H9 (cell line): ENCODE measurements around the gene CCDC92. TPM values are rescaled to one million over a fixed set of nuclear protein-coding genes. Genes with fewer than 3 reads are reported as not detected.

Source experiments
- DNase-seq: peaks from one replicate; pipeline ENCODE4 v3.0.0-alpha.2; 2017
- H2AFZ ChIP-seq: one replicate; pipeline ENCODE4 v1.6.1; 2013; ENCODE audit warnings: mild to moderate bottlenecking, low read length, control low read depth, moderate library complexity
- H2AK5ac ChIP-seq: 2 replicates; pipeline ENCODE4 v1.6.1; 2013; ENCODE audit warnings: low read length, control low read depth, mixed read lengths; ENCODE audit not compliant: insufficient read length
- H2BK120ac ChIP-seq: one replicate; pipeline ENCODE4 v1.6.1; 2013; ENCODE audit warnings: low read depth, mild to moderate bottlenecking, low read length, control low read depth, inconsistent platforms; ENCODE audit not compliant: poor library complexity, severe bottlenecking
- H2BK12ac ChIP-seq: 2 replicates; pipeline ENCODE4 v1.6.1; 2013; ENCODE audit warnings: low read length, control low read depth, mixed read lengths, low read depth; ENCODE audit not compliant: insufficient read length
- H2BK15ac ChIP-seq: 2 replicates; pipeline ENCODE4 v1.6.1; 2013; ENCODE audit warnings: low read depth, low read length, control low read depth
- H2BK20ac ChIP-seq: one replicate; pipeline ENCODE4 v1.6.1; 2013; ENCODE audit warnings: low read depth, mild to moderate bottlenecking, low read length, control low read depth, inconsistent platforms; ENCODE audit not compliant: poor library complexity, severe bottlenecking
- H2BK5ac ChIP-seq: 2 replicates; pipeline ENCODE4 v1.6.1; 2013; ENCODE audit warnings: low read length, control low read depth, mixed read lengths; ENCODE audit not compliant: insufficient read length
- H3K14ac ChIP-seq: 2 replicates; pipeline ENCODE4 v1.6.1; 2013; ENCODE audit warnings: low read length, control low read depth; ENCODE audit not compliant: insufficient read depth
- H3K18ac ChIP-seq: 2 replicates; pipeline ENCODE4 v1.6.1; 2013; ENCODE audit warnings: low read depth, mild to moderate bottlenecking, mixed read lengths, low read length, control low read depth; ENCODE audit not compliant: insufficient read length
- H3K23ac ChIP-seq: 2 replicates; pipeline ENCODE4 v1.6.1; 2013; ENCODE audit warnings: low read length, control low read depth, mixed read lengths, low read depth; ENCODE audit not compliant: insufficient read length
- H3K23me2 ChIP-seq: 2 replicates; pipeline ENCODE4 v1.6.1; 2013; ENCODE audit warnings: low read depth, mild to moderate bottlenecking, mixed read lengths, low read length, control low read depth; ENCODE audit not compliant: insufficient read length, poor library complexity, severe bottlenecking
- H3K27ac ChIP-seq: 2 replicates; pipeline ENCODE4 v1.5.1; 2013; ENCODE audit warnings: low read length, control low read depth, mixed read lengths, low read depth; ENCODE audit not compliant: insufficient read length
- H3K27me3 ChIP-seq: 2 replicates; pipeline ENCODE4 v1.6.1; 2013; ENCODE audit warnings: low read length, control low read depth, inconsistent platforms; ENCODE audit not compliant: insufficient read depth
- H3K4ac ChIP-seq: 2 replicates; pipeline ENCODE4 v1.6.1; 2013; ENCODE audit warnings: low read depth, mild to moderate bottlenecking, control low read depth, inconsistent platforms, low read length, moderate library complexity
- H3K4me1 ChIP-seq: 2 replicates; pipeline ENCODE4 v1.6.1; 2013; ENCODE audit warnings: low read length, control low read depth, inconsistent platforms; ENCODE audit not compliant: insufficient read depth
- H3K4me2 ChIP-seq: 2 replicates; pipeline ENCODE4 v1.6.1; 2013; ENCODE audit warnings: low read length, control low read depth, mixed read lengths; ENCODE audit not compliant: insufficient read length, insufficient read depth
- H3K56ac ChIP-seq: 2 replicates; pipeline ENCODE4 v1.6.1; 2013; ENCODE audit warnings: low read depth, mild to moderate bottlenecking, mixed read lengths, low read length, control low read depth; ENCODE audit not compliant: insufficient read length
- H3K79me1 ChIP-seq: 2 replicates; pipeline ENCODE4 v1.6.1; 2013; ENCODE audit warnings: low read depth, mild to moderate bottlenecking, moderate library complexity, low read length, control low read depth, inconsistent platforms; ENCODE audit not compliant: insufficient read depth, poor library complexity, severe bottlenecking
- H3K79me2 ChIP-seq: 2 replicates; pipeline ENCODE4 v1.6.1; 2013; ENCODE audit warnings: low read length, control low read depth, inconsistent platforms; ENCODE audit not compliant: insufficient read depth
- H3K9ac ChIP-seq: 2 replicates; pipeline ENCODE4 v1.6.1; 2013; ENCODE audit warnings: low read length, control low read depth, mixed read lengths; ENCODE audit not compliant: insufficient read length; ENCODE audit errors: extremely low read depth
- H3K9me3 ChIP-seq: one replicate; pipeline ENCODE4 v1.6.1; 2013; ENCODE audit warnings: low read depth, low read length, inconsistent platforms; ENCODE audit not compliant: control insufficient read depth
- H3T11ph ChIP-seq: one replicate; pipeline ENCODE4 v1.6.1; 2013; ENCODE audit warnings: mild to moderate bottlenecking, low read length, control low read depth, inconsistent platforms
- H4K20me1 ChIP-seq: one replicate; pipeline ENCODE4 v1.6.1; 2013; ENCODE audit not compliant: control insufficient read depth, insufficient read length, insufficient read depth
- H4K5ac ChIP-seq: 2 replicates; pipeline ENCODE4 v1.6.1; 2013; ENCODE audit warnings: low read depth, mild to moderate bottlenecking, mixed read lengths, low read length, control low read depth; ENCODE audit not compliant: insufficient read length
- H4K8ac ChIP-seq: replicated peaks from 2 replicates; pipeline ENCODE4 v1.6.1; 2013; ENCODE audit warnings: low read length, control low read depth, mixed read lengths, low read depth; ENCODE audit not compliant: insufficient read length
- H4K91ac ChIP-seq: 2 replicates; pipeline ENCODE4 v1.6.1; 2013; ENCODE audit warnings: low read depth, mild to moderate bottlenecking, moderate library complexity, mixed read lengths, low read length, control low read depth; ENCODE audit not compliant: insufficient read length
- H3K27ac Mint-ChIP-seq, 3 experiments: 2 replicates in 2 of 3; 3 replicates in 1 of 3; pipeline ENCODE4 v1.8.0; 2020 to 2021; ENCODE audit warnings: mixed read lengths in 3 of 3, mild to moderate bottlenecking in 1 of 3, moderate library complexity in 1 of 3
- H3K27me3 Mint-ChIP-seq: 2 replicates; pipeline ENCODE4 v1.8.0; 2021; ENCODE audit warnings: low read depth, mild to moderate bottlenecking, moderate library complexity, mixed read lengths
- H3K36me3 Mint-ChIP-seq, 3 experiments: 2 replicates in 2 of 3; 3 replicates in 1 of 3; pipeline ENCODE4 v1.8.0; 2020 to 2021; ENCODE audit warnings: low read depth in 3 of 3, mixed read lengths in 3 of 3; ENCODE audit not compliant: insufficient read depth in 1 of 3
- H3K4me1 Mint-ChIP-seq, 2 experiments: 2 replicates each; pipeline ENCODE4 v1.8.0; 2020; ENCODE audit warnings: mixed read lengths in 2 of 2
- H3K4me3 Mint-ChIP-seq, 2 experiments: 2 replicates in 1 of 2; 3 replicates in 1 of 2; pipeline ENCODE4 v1.8.0; 2020 to 2021; ENCODE audit warnings: mild to moderate bottlenecking in 2 of 2, mixed read lengths in 2 of 2, moderate library complexity in 1 of 2
- H3K9me3 Mint-ChIP-seq, 2 experiments: 2 replicates in 1 of 2; 3 replicates in 1 of 2; pipeline ENCODE4 v1.8.0; 2020; ENCODE audit warnings: mild to moderate bottlenecking in 2 of 2, mixed read lengths in 2 of 2, moderate library complexity in 1 of 2
- CTCF ChIP-seq: fragments of 200-600 bp; sonication (generic); conservative IDR thresholded peaks from 3 replicates; pipeline ENCODE4 v1.8.0; 2021; ENCODE audit warnings: antibody characterized with exemption, mild to moderate bottlenecking
- WGBS: extraction: QIAGEN DNeasy Blood & Tissue Kit; methylation state at CpG from one replicate; pipeline ENCODE4 v1.1.7; 2013; ENCODE audit warnings: missing lambda C conversion rate, low lambda C conversion rate, mixed read lengths; ENCODE audit not compliant: insufficient read length; ENCODE audit errors: extremely low coverage; 5-methylcytosine and 5-hydroxymethylcytosine counted together
- total RNA-seq: library from RNA; stranded (reverse); gene quantifications from 2 replicates; pipeline ENCODE4 v1.2.1, GENCODE V29; 2021

The CCDC92 gene
- total RNA-seq, 1 experiment from 2014 or later, result 1.3 TPM

- H3K27ac ChIP-seq, result no peak overlapping the region
- no peak for TF ChIP-seq CTCF
Observed at GRCh38 chr12:123917337-123917850, 55.2 kb downstream of the CCDC92 start.

More at GRCh38 chr12:123917337-123917850, 55.2 kb downstream of the CCDC92 start:
- Histone ChIP-seq H2AK5ac (no peak overlapping the region), H2BK20ac (no peak overlapping the region), H2BK120ac (no peak overlapping the region), H3K14ac (no peak overlapping the region; the same call in 1 of the 2 replicates), H3K23me2 (no peaks in the 10 kb centered on the region), H4K91ac (no peak overlapping the region), H3K9ac (no peak overlapping the region), H2BK12ac (no peak overlapping the region), H2AFZ (no peak overlapping the region), H2BK15ac (no peak overlapping the region), H4K20me1 (no peaks in the 10 kb centered on the region), H3K9me3 (no peaks in the 10 kb centered on the region), H3K4ac (no peak overlapping the region), H3K4me2 (no peak overlapping the region), H3K79me2 (no peaks in the 10 kb centered on the region), H3T11ph (no peak overlapping the region), H3K18ac (no peak overlapping the region), H3K56ac (no peak overlapping the region), H3K27me3 (no peaks in the 10 kb centered on the region; the same call in 1 of the 2 replicates), H3K79me1 (no peaks in the 10 kb centered on the region), H2BK5ac (no peak overlapping the region), H3K4me1 (no peaks in the 10 kb centered on the region), H4K5ac (no peak overlapping the region), H4K8ac (no peak overlapping the region), H3K23ac (no peak overlapping the region)
- H3K4me3 Mint-ChIP-seq, result no peak overlapping the region
- H3K27me3 Mint-ChIP-seq, result peaks cover 91% of the 10 kb centered on the region
- WGBS, result no CpG with 5 or more reads among the region's 19 CpGs
- no peak for DNase-seq
- H3K36me3 Mint-ChIP-seq, result peaks cover 0 to 3% (median 2%) of the 10 kb centered on the region in 3 experiments; a peak in 2 of 7 replicates
- no peak overlapping the region for H3K27ac Mint-ChIP-seq
- H3K4me1 Mint-ChIP-seq, result peaks cover 0 to 10% of the 10 kb centered on the region in 2 experiments; a peak in 3 of 4 replicates
- peaks cover 3 to 5% of the 10 kb centered on the region in 2 experiments for H3K9me3 Mint-ChIP-seq
